Measurements from ENCODE around the gene SLA2. TPM values are rescaled to one million over a fixed set of nuclear protein-coding genes. Genes with fewer than 3 reads are reported as not detected.

SLA2 gene
- total and polyA plus RNA-seq, 2 of the 8 experiments (the other 6 are each of a cell fraction or from before 2014, with no cell fraction given) = 0.18 TPM; not detected in 1

GRCh38 chr20:36654506-36654905, 8.5 kb upstream of the SLA2 start:
- no peak overlapping the region for H4K5ac ChIP-seq (ENCODE audit: insufficient read length, low read depth, low read length)
- no peak for FAIRE-seq
- H3K18ac ChIP-seq (ENCODE audit: extremely low read depth, low read length) = no peak overlapping the region
- H2AK5ac ChIP-seq (ENCODE audit: low read depth, low read length) = no peak overlapping the region
- H4K91ac ChIP-seq (replicated peaks; ENCODE audit: insufficient read length, low read length) = no peak overlapping the region
- no peak overlapping the region for H3K23ac ChIP-seq (ENCODE audit: insufficient read length)
- no peak overlapping the region for H2BK15ac ChIP-seq (ENCODE audit: low read length)
- ChIA-PET POLR2A (ENCODE audit: partially characterized antibody) (no interaction called here), CTCF (ENCODE audit: partially characterized antibody) (interaction anchor here (0.8 to 1.4 kb wide), 2 partner anchors 100 to 105 kb away, joined by 3 read pairs; no protein-coding TSS in a partner anchor)
- H3K4me3 ChIP-seq (ENCODE audit: extremely low read depth in 1 of 4, insufficient read depth in 2 of 4, low read depth in 3 of 4, low read length in 4 of 4) = no peak overlapping the region
- H2BK20ac ChIP-seq (ENCODE audit: low read length) = no peak overlapping the region
- H3K23me2 ChIP-seq (ENCODE audit: low read depth, low read length) = no peaks in the 10 kb centered on the region
- no peak overlapping the region for H3K4me2 ChIP-seq (ENCODE audit: insufficient read depth in 1 of 2, low read depth in 2 of 2, low read length in 2 of 2)
- no peak overlapping the region for H4K8ac ChIP-seq (ENCODE audit: extremely low read depth, insufficient read depth, low read length)
- no peak overlapping the region for H3K27ac ChIP-seq (ENCODE audit: low read depth, low read length)
- H3K79me1 ChIP-seq (ENCODE audit: low read depth, low read length) = no peaks in the 10 kb centered on the region
- H2BK12ac ChIP-seq (ENCODE audit: low read depth, low read length) = no peak overlapping the region
- no peaks in the 10 kb centered on the region for H3K4me1 ChIP-seq (replicated peaks in 1 of 4; ENCODE audit: control insufficient read depth in 3 of 4, insufficient read depth in 4 of 4, low read length in 3 of 4)
- H3K36me3 ChIP-seq (ENCODE audit: control insufficient read depth in 2 of 4, insufficient read depth in 4 of 4, low read length in 3 of 4) = peaks cover 0 to 2% (median 0%) of the 10 kb centered on the region in 4 experiments; a peak in 2 of 8 replicates
- no peak overlapping the region for H2AFZ ChIP-seq (ENCODE audit: low read length)
- H3K14ac ChIP-seq (ENCODE audit: insufficient read length) = no peak overlapping the region
- H2BK5ac ChIP-seq (ENCODE audit: low read depth, low read length) = no peak overlapping the region; the same call in 1 of the 2 replicates
- H3K4ac ChIP-seq (replicated peaks; ENCODE audit: insufficient read length, low read depth, low read length) = no peak overlapping the region
- H3K27me3 ChIP-seq (replicated peaks in 1 of 4; ENCODE audit: control insufficient read depth in 3 of 4, extremely low read depth in 1 of 4, insufficient read depth in 3 of 4, low read length in 3 of 4) = no peaks in the 10 kb centered on the region
- H3K9ac ChIP-seq (replicated peaks in 1 of 4; ENCODE audit: extremely low read depth in 1 of 4, low read depth in 3 of 4, low read length in 3 of 4) = peak overlapping the region in 1 of 4 experiments; percentile 25; a peak in 2 of 7 replicates
- 84% methylated on average over 8 of the region's 8 CpGs; no CpG with 5 or more reads in 1 of the 2 experiments for WGBS, 2 experiments (ENCODE audit: extremely low coverage in 1 of 2, insufficient coverage in 1 of 2, insufficient read length in 1 of 2, insufficient replicate concordance in 2 of 2, low coverage in 1 of 2, low lambda C conversion rate in 2 of 2, missing lambda C conversion rate in 1 of 2)
- no peaks in the 10 kb centered on the region for H3K9me3 ChIP-seq (ENCODE audit: insufficient read depth in 2 of 2, low read depth in 1 of 2, low read length in 1 of 2)
- H3K79me2 ChIP-seq (ENCODE audit: control insufficient read depth in 1 of 2, insufficient read depth in 2 of 2, low read length in 2 of 2) = no peaks in the 10 kb centered on the region
- no peaks in the 10 kb centered on the region for H4K20me1 ChIP-seq (replicated peaks in 1 of 2; ENCODE audit: control insufficient read depth in 1 of 2, insufficient read depth in 2 of 2, low read length in 2 of 2)
- no peak for DNase-seq (ENCODE audit: low read depth in 1 of 2, low spot score in 2 of 2)
- no peak overlapping the region for H3K56ac ChIP-seq (replicated peaks; ENCODE audit: insufficient read length, low read depth, low read length)
- no peak overlapping the region for H2BK120ac ChIP-seq (replicated peaks; ENCODE audit: low read depth, low read length)
- TF ChIP-seq SP4 (IDR thresholded peaks at IDR 0.05; ENCODE audit: low read length) = no peak
- no peak for TF ChIP-seq TBP (IDR thresholded peaks at IDR 0.05; ENCODE audit: low read depth, low read length)
- TF ChIP-seq CTCF (IDR thresholded peaks at IDR 0.05; ENCODE audit: control extremely low read depth in 1 of 3, insufficient read depth in 1 of 3, low read depth in 1 of 3, low read length in 3 of 3) = no peak
- no peak for TF ChIP-seq SP2 (IDR thresholded peaks at IDR 0.05; ENCODE audit: low read length)
- no peak for TF ChIP-seq ATF2 (IDR thresholded peaks at IDR 0.05; ENCODE audit: low read length)
- TF ChIP-seq SIX5 (IDR thresholded peaks at IDR 0.05; ENCODE audit: low read depth, low read length) = no peak
- no peak for TF ChIP-seq EZH2 (IDR thresholded peaks at IDR 0.05; ENCODE audit: low read depth, low read length, severe bottlenecking)
- TF ChIP-seq TAF1 (IDR thresholded peaks at IDR 0.05; ENCODE audit: low read depth, low read length) = no peak
- no peak for TF ChIP-seq ATF3 (IDR thresholded peaks at IDR 0.05; ENCODE audit: insufficient read depth, low read depth, low read length)
